SIG-M5 (cell line): ENCODE measurements around the gene TSSK6.

Experiments
- DNase-seq: peaks from one replicate; lab custom pipeline; 2025; lab: John Stamatoyannopoulos, UW

The TSSK6 gene

DNA sequence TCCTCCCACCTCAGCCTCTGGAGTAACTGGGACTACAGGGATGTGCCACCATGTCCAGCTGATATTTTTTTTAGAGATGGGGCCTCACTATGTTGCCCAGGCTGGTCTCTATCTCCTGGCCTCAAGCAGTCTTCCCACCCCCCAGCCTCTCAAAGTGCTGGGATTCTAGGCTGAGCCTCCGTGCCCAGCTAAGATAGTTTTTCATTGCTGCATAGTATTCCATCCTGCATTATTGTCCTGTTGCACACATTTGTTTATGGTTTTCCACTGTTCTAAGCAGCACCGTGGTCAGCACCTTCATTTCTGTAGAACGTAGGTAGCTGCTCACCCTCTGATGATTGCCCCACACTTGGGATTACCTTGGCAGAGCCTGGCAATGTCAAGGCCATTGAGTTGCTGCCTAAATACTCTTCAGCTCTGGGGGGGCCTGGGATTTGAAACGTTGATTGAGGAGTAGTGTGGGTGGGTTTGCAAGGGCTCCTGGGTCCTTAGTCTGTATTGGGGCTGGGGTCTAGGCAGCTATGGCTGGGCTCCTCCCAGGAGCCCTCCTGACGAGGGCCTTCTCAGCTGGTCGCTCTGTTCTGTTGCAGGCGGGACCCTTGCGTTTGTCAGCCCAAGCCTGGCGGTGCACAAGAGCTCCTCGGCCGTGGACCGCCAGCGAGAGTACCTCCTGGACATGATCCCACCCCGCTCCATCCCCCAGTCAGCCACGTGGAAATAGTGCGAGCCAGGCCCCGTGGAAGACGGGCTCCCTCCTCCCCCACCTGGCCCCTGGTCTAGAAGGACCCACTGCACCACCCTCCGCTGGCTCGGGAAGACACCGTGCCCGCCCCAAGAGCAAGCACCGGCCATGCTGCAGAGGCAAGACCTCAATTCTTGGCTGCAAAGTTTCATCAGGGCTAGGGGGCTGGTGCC lies 10.3 kb downstream of the TSSK6 start:
- DNase-seq: no peak

DNA sequence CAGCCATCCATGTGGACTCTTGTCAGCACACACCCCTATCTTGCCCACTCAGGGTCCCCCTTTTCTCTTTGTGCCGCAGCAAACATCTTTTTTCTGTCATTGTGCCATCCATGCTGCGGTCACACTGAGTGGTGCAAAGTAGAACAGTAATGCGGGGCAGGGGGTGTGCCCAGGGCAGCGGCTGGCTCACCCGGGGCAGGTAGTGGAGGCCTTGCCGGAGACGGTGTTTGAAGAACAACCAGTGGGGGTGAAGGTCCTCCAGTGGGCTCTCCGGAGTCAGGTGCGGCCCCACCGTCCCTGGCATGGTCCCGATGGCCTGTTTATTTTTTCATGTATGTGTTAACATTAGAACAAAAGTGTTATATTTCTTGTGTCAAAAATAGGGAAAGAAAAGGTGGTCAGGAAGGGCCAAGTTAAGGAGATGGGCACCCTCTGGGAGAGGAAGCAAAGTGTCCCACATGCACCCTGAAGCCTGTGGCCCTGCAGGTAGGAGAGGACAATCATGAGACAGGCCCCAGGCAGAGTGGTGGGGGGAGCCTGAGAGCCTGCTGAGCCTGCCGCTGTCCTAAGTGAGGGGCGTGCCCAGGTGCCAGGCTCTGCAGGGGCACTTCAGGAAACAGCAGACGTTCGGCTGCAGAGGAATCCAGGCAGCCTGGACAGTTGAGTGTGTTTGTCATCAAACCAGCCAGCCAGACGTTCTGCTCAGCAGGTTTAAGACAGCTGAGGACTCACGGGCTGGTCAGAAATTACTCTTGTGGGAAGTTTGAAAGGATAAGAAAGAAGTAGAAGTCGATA lies 12.3 kb downstream of the TSSK6 start:
- no peak for DNase-seq

DNA sequence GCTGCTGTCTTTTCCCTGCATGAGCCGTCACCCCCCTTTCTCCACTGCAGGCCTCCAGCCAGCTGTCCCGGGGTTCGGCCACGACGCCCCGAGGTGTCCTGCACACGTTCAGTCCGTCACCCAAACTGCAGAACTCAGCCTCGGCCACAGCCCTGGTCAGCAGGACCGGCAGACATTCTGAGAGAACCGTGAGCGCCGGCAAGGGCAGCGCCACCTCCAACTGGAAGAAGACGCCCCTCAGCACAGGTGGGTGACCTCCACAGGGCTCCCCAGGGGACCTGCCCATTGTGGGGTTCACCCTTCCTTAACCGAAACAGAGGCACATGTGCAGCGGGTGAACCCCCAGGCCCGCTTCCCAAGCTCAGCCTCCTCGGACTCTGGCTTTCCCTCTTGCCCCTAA lies 13.1 kb downstream of the TSSK6 start:
- no peak for DNase-seq

DNA sequence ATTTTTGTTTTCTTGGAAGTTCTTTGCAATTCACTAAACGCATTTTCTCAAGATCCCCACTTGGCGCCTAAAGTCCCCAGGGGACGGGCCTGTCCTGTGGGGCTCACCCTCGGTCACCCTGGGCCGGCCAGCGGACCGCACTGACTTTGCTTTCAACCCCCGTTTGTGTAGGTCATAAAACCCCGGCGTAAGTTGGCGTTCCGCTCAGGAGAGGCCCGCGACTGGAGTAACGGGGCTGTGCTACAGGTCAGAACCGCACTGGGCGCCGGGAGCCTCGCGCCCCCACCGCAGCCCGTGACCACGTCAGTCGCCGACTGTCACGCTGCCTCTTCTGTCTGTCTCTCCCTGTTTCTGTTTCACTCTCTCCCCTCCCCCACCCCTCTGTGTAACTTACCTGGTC lies 13.6 kb downstream of the TSSK6 start:
- DNase-seq: no peak

DNA sequence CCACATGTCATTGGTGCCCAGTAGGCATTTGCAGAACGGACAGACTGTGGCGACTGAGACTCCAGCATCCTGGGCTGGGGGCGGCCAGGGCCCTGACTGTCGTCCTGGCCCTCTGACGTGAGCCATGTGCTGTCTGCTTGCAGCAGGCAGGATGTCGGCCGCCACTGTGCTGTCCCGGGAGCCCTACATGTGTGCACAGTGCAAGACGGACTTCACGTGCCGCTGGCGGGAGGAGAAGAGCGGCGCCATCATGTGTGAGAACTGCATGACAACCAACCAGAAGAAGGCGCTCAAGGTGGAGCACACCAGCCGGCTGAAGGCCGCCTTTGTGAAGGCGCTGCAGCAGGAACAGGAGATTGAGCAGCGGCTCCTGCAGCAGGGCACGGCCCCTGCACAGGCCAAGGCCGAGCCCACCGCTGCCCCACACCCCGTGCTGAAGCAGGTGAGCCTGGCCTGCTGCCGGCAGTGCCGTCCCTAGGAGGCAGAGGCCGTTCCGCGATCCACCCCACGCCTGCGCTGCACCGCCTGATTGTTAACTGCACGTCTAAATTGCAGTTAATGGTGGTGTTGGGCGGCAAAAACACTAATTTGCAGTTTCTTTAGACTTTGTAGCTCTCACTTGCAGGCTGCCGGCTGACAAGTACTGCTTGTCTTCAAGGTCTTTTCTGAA lies 14.2 kb downstream of the TSSK6 start:
- DNase-seq: no peak

DNA sequence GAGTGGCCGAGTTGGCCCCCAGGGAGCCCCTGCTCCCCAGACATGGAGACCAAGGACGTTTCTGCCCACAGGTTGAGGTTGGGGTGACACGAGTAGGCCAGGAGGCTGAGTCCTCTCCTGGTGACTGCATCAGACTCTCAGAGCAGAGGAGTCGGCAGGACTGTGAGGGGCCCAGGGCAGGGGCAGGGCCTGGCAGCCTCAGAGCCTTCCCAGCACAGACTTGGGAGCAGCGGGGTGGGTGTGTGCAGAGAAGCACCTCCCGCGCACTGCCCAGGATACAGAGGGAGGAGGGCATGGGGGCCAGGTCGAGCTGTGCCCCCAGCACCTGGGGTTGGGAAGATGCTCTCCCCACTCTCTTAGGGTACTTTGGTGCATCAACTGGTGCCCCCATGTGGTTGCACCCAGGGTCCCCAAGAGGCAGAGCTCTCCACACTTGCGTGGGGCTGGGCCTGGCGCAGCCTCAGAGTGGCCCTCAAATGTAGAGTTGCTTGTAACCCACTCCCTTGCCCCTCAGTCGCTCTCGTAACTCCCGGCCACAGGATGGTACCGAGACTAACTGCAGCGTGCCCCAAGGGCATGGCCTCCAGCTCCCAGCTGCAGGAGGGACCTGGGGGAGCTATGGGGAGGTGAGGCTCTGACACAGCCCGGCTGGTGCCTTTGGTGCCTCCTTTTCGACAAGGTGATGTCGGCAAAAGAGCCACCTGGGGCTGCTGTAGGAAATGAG lies 15.9 kb downstream of the TSSK6 start:
- DNase-seq: no peak

DNA sequence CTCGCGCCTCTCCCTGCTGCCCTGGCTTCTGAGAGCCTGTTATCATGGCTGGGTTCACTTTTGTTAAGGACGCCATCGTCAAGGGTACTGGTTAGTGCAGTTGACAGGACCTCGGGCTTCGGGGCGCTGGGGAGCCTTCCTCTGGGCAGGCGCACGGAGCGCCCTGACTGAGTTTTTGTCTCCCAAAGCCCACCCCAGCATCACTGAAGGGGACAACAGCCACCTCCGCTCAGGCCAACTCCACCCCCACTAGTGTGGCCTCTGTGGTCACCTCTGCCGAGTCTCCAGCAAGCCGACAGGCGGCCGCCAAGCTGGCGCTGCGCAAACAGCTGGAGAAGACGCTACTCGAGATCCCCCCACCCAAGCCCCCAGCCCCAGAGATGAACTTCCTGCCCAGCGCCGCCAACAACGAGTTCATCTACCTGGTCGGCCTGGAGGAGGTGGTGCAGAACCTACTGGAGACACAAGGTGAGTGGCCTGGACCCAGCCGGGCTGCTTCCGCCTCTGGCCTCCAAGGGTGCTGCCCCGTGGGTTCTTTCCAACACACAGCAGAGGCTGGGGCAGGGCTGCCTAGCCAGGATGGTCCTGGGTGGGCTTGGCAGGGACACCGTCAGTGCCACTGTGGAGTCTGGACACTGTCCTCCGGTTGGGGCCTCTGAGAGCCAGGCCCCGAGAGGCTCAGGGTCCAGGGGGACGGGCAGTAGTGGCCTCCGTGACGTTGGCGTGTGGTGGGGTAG lies 16.9 kb downstream of the TSSK6 start:
- no peak for DNase-seq

DNA sequence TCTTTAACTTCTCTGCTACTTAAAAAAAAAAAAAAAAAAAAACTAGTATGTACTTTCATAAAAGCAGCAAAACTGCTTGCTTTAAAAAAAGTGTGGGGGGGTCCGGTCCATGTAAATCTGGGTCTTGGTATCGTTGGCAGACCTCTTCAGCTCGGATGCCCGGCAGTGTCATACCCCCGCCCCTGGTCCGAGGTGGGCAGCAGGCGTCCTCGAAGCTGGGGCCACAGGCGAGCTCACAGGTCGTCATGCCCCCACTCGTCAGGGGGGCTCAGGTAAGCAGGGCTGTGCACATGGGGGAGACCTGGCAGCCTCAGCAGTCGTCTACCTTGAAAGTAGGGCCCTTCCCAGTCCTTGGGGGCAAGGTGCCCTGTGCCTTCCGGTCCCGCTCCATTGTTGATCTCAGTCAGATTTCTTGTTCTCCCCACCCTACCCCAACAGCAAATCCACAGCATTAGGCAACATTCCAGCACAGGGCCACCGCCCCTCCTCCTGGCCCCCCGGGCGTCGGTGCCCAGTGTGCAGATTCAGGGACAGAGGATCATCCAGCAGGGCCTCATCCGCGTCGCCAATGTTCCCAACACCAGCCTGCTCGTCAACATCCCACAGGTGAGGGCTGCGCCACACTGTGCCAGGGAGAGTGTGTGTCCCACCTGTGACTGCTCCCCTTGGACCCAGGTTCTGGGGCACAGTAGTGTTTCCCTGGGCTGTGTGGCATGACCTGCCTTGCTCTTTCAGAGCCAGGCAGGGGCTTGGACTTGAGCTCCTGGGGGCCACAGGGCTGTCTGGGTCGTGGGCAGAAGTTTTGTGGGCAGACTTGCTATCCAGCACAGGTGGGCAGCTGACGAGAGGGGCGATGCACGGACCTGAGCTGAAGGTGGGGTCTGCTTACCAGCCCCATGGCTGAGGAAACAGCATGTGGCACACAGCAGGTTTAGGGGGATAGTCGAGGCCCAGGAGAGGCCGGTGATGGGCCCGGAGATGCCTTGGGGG lies 19.4 kb downstream of the TSSK6 start:
- DNase-seq: no peak

DNA sequence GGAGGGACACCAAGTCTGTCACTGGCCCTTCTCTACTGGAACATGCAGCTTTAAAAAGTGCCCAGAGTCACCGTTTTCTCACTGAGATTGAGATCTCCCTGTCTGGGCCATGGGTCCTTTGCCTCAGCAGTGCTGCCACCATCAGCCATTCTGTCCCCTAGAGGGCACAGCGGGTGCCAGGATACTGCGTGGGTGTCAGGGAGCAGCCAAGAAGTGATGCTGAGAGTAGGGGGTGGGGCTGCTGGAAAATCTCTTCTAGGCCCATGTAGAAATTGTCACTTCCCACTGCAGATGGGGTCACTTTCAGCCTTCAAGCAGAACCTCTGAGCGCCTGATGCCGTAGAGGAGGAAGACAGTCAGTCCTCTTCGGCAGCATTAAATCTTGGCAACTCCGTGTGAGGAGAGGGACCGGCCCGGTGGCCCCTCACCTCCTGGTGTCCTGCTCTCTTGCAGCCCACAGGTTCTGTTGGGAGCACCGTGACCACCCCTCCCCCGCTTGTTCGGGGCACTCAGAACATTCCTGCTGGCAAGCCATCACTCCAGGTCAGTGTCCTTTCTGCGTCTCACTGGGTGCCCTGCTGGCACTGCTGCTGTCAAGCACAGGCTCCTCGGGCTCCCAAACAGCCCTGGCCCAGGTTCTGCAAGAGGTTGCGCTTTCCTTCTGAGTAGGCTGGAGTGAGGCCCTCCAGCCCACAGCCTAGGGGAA lies 21.4 kb downstream of the TSSK6 start:
- DNase-seq: no peak

DNA sequence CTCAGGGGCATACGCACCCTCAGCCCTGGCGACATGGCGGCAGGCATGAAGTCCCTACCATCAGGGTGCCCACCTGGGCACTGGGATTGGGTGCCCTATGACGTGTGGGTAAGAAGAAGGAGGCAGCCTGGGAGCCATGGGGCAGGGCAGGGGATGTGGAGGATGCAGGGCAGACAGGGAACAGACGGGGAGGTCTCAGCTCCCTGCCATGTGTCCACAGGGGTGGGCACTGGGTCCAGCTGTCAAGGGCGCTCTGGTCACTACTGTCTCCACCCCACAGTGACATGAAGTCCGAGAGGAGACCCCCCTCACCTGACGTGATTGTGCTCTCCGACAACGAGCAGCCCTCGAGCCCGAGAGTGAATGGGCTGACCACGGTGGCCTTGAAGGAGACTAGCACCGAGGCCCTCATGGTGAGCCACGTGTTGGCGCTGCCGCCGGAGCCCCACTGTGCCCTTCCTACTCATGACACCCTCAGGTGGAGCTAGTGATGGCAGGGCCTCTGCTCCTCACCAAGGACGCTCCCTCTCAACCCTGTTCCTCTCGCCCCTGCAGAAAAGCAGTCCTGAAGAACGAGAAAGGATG lies 23.2 kb downstream of the TSSK6 start:
- no peak for DNase-seq

DNA sequence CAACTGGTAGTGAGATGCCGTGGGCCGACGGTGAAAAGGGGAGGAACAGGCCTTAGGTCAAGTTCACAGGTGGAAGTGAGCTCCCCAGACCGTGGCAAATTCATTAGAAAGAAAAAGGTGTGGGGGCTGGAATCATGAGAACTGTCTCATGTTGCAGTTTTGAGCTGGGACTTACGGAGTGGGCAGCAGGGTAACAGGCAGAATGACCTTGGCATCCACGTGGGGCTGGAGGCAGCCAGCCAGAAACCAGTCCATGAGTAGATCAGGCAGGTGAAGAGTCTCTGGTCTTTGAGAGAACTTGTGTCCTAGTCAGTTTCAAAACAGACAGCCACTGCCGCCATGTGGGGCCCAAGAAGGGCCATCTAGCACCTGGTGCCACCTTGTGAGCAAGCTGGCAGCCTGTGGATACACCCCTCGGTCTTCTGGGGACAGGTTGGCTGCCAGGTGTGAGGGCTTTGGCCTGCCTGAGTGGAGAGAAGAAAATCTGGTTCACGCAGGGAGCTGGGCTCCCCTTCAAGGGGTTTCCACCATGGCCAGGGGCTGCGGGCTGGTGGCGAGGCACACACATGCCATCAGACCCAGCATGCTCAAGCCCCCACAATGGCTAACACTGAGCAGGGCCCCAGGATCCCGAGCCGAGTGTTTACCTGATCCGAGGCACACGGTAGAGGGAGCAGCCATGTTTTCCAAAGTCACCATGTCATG lies 23.9 kb downstream of the TSSK6 start:
- no peak for DNase-seq

DNA sequence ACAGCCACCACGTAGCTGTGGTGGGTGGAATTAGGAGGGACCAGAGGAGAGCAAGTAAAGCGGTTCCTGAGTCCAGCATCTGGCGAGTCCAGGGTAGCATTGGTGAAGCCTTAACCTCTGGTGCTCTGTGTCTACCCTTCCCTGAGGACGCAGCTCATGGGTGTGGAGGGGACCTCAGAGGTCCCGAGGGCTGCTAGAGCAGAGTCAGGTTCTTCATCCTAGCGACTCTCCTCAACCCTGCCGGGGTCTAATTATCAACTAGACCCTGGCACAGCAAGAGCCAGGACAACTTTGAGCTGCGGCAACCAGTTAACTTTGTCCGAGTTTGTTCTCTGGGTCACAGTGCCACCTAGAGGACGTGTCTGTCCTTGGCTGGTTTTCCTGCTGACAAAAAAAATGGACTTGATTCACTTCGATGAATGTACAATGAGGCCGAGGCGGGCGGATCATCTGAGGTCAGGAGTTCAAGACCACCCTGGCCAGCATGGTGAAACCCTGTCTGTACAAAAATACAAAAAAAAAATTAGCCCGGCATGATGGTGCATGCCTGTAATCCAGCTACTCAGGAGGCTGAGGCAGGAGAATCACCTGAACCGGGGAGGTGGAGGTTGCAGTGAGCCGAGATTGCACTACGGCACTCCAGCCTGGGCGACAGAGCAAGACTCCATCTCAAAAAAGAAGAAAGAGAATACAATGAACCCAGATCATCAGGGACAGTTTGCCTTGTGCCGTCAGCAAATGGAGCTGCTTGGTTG lies 25.0 kb downstream of the TSSK6 start:
- DNase-seq: no peak

DNA sequence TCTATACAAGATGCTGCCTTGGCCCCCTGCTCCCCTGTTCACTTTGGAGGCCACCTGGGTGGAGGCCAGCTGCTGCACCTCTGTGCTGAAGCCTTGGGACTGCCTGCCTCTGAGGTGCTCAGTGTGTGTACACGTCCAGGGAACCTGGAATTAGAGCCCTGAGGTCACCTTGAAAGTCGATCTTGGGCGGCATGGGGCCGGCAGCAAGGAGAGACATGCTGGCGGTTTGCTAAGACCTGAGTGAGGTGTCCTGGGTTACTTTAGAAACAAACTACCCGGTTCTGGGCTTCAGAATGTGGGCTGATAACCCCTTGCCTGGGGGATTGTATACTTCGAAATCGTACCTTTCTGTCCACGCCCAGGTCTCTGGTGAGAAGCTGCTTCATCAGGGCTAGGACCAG lies 25.5 kb downstream of the TSSK6 start:
- no peak for DNase-seq

DNA sequence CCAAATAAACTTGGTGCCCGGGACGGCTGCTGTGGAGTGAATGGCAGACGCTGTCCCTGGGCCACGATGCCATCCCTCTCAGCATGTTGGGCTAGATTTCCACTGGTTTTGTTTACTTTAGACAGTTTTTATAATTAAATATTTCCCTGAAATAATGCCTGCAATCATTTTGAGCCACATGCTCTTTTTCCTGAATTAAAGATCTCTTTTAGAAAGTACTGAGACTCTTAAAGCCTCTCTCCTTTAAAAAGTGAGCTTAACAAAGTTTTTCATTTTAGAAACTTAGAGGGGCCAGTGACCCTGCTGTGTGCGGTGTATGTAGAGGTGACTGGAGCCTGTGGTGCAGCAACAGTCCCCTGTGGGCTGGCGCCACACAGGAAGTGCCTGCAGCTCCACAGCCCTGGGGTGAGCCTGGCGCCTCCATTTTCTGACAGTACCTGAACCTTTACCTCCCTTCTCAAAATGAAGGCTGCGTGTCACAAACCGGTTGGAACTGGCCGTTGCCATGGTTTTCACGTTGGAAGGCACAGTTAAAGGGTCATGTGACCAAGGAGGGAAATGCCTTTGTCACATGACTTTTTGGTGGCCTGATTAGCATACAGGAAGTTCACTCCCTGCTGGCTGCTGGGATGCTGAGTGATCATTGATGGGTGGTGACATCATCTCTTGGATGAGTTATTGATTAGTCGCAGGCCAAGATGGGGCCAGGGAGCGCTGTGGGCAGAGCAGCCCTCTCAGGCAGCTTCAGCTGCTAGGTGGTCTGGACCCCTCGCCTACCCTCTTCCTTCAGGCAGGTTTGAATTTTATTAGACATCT lies 26.3 kb downstream of the TSSK6 start:
- peak; percentile 25 for DNase-seq

DNA sequence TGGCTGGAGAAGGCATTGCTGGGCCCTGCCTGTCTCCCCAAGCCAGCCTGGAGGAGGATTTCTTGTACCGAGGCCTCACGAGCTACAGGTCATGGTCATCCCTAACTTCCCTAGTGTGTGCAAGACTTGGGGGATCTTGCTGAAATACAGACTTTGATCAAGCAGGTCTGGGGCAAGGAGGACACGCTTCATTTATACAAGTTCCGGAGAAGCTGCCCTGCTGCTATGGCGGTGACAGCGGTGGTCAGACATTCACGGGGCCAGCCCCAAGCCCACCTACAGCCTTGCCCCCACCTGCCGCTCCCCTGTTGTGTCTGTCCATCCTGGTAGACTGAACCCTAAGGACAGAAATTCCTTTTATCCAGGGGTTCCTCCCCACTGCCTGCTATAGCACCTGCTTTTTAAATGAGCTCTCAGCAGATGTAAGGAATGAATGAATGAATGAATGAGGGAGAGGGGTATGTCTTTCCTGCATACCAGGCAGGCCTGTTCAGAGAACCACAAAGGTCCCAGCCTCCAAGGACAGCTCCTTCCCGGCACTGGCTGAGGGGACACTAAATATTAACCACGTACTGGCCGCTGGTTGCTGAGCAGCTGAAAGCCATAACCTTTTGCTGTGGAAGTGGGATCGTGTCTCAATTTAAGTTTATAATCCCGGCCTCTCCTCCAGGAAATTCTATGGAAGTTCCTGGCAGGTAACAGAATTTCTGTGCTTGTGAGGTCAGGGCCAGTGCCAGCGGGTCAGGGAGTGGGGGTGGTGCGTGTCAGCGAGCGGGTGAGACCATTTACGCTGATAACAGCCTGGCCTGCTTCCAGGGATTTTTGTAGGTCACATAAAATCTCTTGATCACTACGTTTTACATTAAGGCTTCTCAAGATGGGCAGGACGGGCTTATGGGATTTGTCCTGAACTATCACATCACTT lies 27.1 kb downstream of the TSSK6 start:
- no peak for DNase-seq
